DMS53 treated with DMSO at 0.1 percent for 48 hours (cell line): ENCODE data around the gene TMPRSS7.

ENCODE experiments used
- DNase-seq: peaks from one replicate; lab custom pipeline; 2025; ENCODE audit not compliant: unreplicated experiment; lab: John Stamatoyannopoulos, UW

Gene TMPRSS7

GRCh38 chr3:112093180-112093522, 58.6 kb downstream of the TMPRSS7 start:
- DNase-seq: no peak

- no peak for DNase-seq
These were observed 61.2 kb downstream of the TMPRSS7 start for GRCh38 chr3:112095731-112096130.

GRCh38 chr3:112096176-112096575, 61.6 kb downstream of the TMPRSS7 start:
- DNase-seq: no peak

GRCh38 chr3:112097378-112097777, 62.8 kb downstream of the TMPRSS7 start:
- DNase-seq: peak; percentile 93

GRCh38 chr3:112101916-112102315, 67.4 kb downstream of the TMPRSS7 start:
- DNase-seq: no peak

- no peak for DNase-seq
These were observed 70.2 kb downstream of the TMPRSS7 start for GRCh38 chr3:112104774-112105173.

GRCh38 chr3:112109322-112109721, 74.8 kb downstream of the TMPRSS7 start:
- DNase-seq: peak; percentile 55

GRCh38 chr3:112111785-112112402, 77.4 kb downstream of the TMPRSS7 start:
- DNase-seq: peak; percentile 21

GRCh38 chr3:112114576-112115160, 80.1 kb downstream of the TMPRSS7 start:
- no peak for DNase-seq

- no peak for DNase-seq
These were observed 80.7 kb downstream of the TMPRSS7 start for GRCh38 chr3:112115161-112115739.

GRCh38 chr3:112115806-112116383, 81.4 kb downstream of the TMPRSS7 start:
- no peak for DNase-seq

- no peak for DNase-seq
These were observed 82.2 kb downstream of the TMPRSS7 start for GRCh38 chr3:112116748-112117186.

GRCh38 chr3:112117415-112117814, 82.9 kb downstream of the TMPRSS7 start:
- no peak for DNase-seq

- DNase-seq: no peak
These were observed 83.5 kb downstream of the TMPRSS7 start for GRCh38 chr3:112117841-112118571.

- no peak for DNase-seq
These were observed 85.7 kb downstream of the TMPRSS7 start for GRCh38 chr3:112119962-112120836.

- no peak for DNase-seq
These were observed 87.3 kb downstream of the TMPRSS7 start for GRCh38 chr3:112121577-112122547.

GRCh38 chr3:112122870-112123269, 88.3 kb downstream of the TMPRSS7 start:
- no peak for DNase-seq

GRCh38 chr3:112123548-112123947, 89.0 kb downstream of the TMPRSS7 start:
- DNase-seq: no peak

GRCh38 chr3:112124907-112125607, 90.5 kb downstream of the TMPRSS7 start:
- DNase-seq: no peak
